ENCODE results near the gene DNM3.
"Not testable (repeated sequence)": the region's sequence is repeated elsewhere in the genome, so short reads cannot be mapped to it uniquely, and the experiment has no call there.

The DNM3 gene

GRCh38 chr1:172431204-172431603, 589.9 kb downstream of the DNM3 start:
- no peak for TF ChIP-seq TARDBP (IDR thresholded peaks at IDR 0.05)
- TF ChIP-seq FOXK2 (IDR thresholded peaks at IDR 0.05), result no peak
- CTCF ChIA-PET, result interaction anchor here (0.6 kb wide), 1 partner anchor 429 kb away, joined by 3 read pairs; no protein-coding TSS in a partner anchor

GRCh38 chr1:172431721-172432192, 590.5 kb downstream of the DNM3 start:
- no peak for DNase-seq (ENCODE audit: extremely low spot score)
- CTCF ChIA-PET, result interaction anchor here (0.6 kb wide), 1 partner anchor 429 kb away, joined by 3 read pairs; no protein-coding TSS in a partner anchor
- POLR2A ChIA-PET, result no interaction called here
- no peak for TF ChIP-seq L3MBTL2 (conservative IDR thresholded peaks at IDR 0.05)
- TF ChIP-seq SP1 (IDR thresholded peaks at IDR 0.05), result no peak
- no peak for TF ChIP-seq ARNT (IDR thresholded peaks at IDR 0.05)
- no peak for TF ChIP-seq SUZ12 (IDR thresholded peaks at IDR 0.05)
- TF ChIP-seq FOXK2 (IDR thresholded peaks at IDR 0.05), result no peak
- TF ChIP-seq ZNF384 (IDR thresholded peaks at IDR 0.05), result no peak
- no peak for TF ChIP-seq CTBP1 (IDR thresholded peaks at IDR 0.05; ENCODE audit: borderline replicate concordance)
- TF ChIP-seq BHLHE40 (IDR thresholded peaks at IDR 0.05; ENCODE audit: borderline replicate concordance), result no peak
- no peak for TF ChIP-seq FOXA1 (IDR thresholded peaks at IDR 0.05)
- no peak for TF ChIP-seq NFRKB (IDR thresholded peaks at IDR 0.05)
- no peak for TF ChIP-seq PKNOX1 (IDR thresholded peaks at IDR 0.05)

More at GRCh38 chr1:172431204-172431603, 589.9 kb downstream of the DNM3 start:
- DNase-seq (ENCODE audit: extremely low spot score), result no peak
- POLR2A ChIA-PET, result no interaction called here

- POLR2A ChIA-PET; CTCF ChIA-PET; DNase-seq (ENCODE audit: extremely low spot score): not testable (repeated sequence)
Observed at GRCh38 chr1:172437183-172437582, 595.9 kb downstream of the DNM3 start.

GRCh38 chr1:172442404-172442803, 601.1 kb downstream of the DNM3 start:
- ChIA-PET POLR2A (no interaction called here), CTCF (no interaction called here)
- no peak for TF ChIP-seq FOXK2 (IDR thresholded peaks at IDR 0.05)
- no peak for TF ChIP-seq TARDBP (IDR thresholded peaks at IDR 0.05)
- TF ChIP-seq FOXA1 (IDR thresholded peaks at IDR 0.05), result no peak
- TF ChIP-seq BHLHE40 (IDR thresholded peaks at IDR 0.05; ENCODE audit: borderline replicate concordance), result no peak
- TF ChIP-seq NFRKB (IDR thresholded peaks at IDR 0.05), result no peak
- no peak for TF ChIP-seq ARNT (IDR thresholded peaks at IDR 0.05)
- TF ChIP-seq ELF4 (IDR thresholded peaks at IDR 0.05), result no peak
- no peak for TF ChIP-seq L3MBTL2 (conservative IDR thresholded peaks at IDR 0.05)
- no peak for TF ChIP-seq FOXM1 (IDR thresholded peaks at IDR 0.05; ENCODE audit: borderline replicate concordance)
- TF ChIP-seq ZNF384 (IDR thresholded peaks at IDR 0.05), result no peak
- no peak for TF ChIP-seq SP1 (IDR thresholded peaks at IDR 0.05)
- no peak for TF ChIP-seq CTBP1 (IDR thresholded peaks at IDR 0.05; ENCODE audit: borderline replicate concordance)
- TF ChIP-seq SUZ12 (IDR thresholded peaks at IDR 0.05), result no peak
- TF ChIP-seq LEF1 (IDR thresholded peaks at IDR 0.05; ENCODE audit: borderline replicate concordance), result no peak
- no peak for TF ChIP-seq HDGF (IDR thresholded peaks at IDR 0.05; ENCODE audit: borderline replicate concordance)
- no peak for DNase-seq (ENCODE audit: extremely low spot score)

GRCh38 chr1:172442843-172443565, 601.7 kb downstream of the DNM3 start:
- ChIA-PET CTCF (interaction anchor here (0.9 kb wide), 1 partner anchor 25 kb away, joined by 3 read pairs; no protein-coding TSS in a partner anchor), POLR2A (no interaction called here)
- DNase-seq (ENCODE audit: extremely low spot score), result no peak
- no peak for TF ChIP-seq NFRKB (IDR thresholded peaks at IDR 0.05)
- TF ChIP-seq FOXM1 (IDR thresholded peaks at IDR 0.05; ENCODE audit: borderline replicate concordance), result no peak
- no peak for TF ChIP-seq TARDBP (IDR thresholded peaks at IDR 0.05)
- no peak for TF ChIP-seq FOXK2 (IDR thresholded peaks at IDR 0.05)
- TF ChIP-seq LEF1 (IDR thresholded peaks at IDR 0.05; ENCODE audit: borderline replicate concordance), result no peak
- no peak for TF ChIP-seq PKNOX1 (IDR thresholded peaks at IDR 0.05)
- no peak for TF ChIP-seq BHLHE40 (IDR thresholded peaks at IDR 0.05; ENCODE audit: borderline replicate concordance)
- no peak for TF ChIP-seq SP1 (IDR thresholded peaks at IDR 0.05)

GRCh38 chr1:172443666-172444453, 602.6 kb downstream of the DNM3 start, which contains the start of gene PIGC:
Gene PIGC, minus strand, starts transcription at chr1:172444069. Its CDS starts 1,447 bp downstream, at chr1:172442622.
- DNase-seq (ENCODE audit: extremely low spot score), result peak; percentile 96
- no peak for TF ChIP-seq HDGF (IDR thresholded peaks at IDR 0.05; ENCODE audit: borderline replicate concordance)
- no peak for TF ChIP-seq FOXK2 (IDR thresholded peaks at IDR 0.05)
- TF ChIP-seq L3MBTL2 (conservative IDR thresholded peaks at IDR 0.05), result 0 out of 2 replicates have a peak, but pooled peaks have one; percentile 26
- no peak for TF ChIP-seq CTBP1 (IDR thresholded peaks at IDR 0.05; ENCODE audit: borderline replicate concordance)
- TF ChIP-seq LEF1 (IDR thresholded peaks at IDR 0.05; ENCODE audit: borderline replicate concordance), result no peak
- no peak for TF ChIP-seq NFRKB (IDR thresholded peaks at IDR 0.05)
- no peak for TF ChIP-seq FOXM1 (IDR thresholded peaks at IDR 0.05; ENCODE audit: borderline replicate concordance)
- TF ChIP-seq ELF4 (IDR thresholded peaks at IDR 0.05), result peak; percentile 96
- ChIA-PET POLR2A (no interaction called here), CTCF (interaction anchor here (0.9 kb wide), 1 partner anchor 26 kb away, joined by 3 read pairs; no protein-coding TSS in a partner anchor)

- CTCF ChIA-PET, result no interaction called here
- no peak for DNase-seq (ENCODE audit: extremely low spot score)
- POLR2A ChIA-PET, result no interaction called here
- TF ChIP-seq ZNF384 (IDR thresholded peaks at IDR 0.05) (no peak), FOXM1 (IDR thresholded peaks at IDR 0.05; ENCODE audit: borderline replicate concordance) (no peak)
Observed at GRCh38 chr1:172446547-172446946, 605.2 kb downstream of the DNM3 start.
